HEK293 (cell line): ENCODE data around the gene TPGS1.

Experiments
- BCL11A ChIP-seq: fragments of 450-650 bp; formaldehyde crosslinking; IDR thresholded peaks from 2 replicates; pipeline ENCODE4 v1.5.1; 2016; ENCODE audit warnings: low read depth, missing biosample characterization, missing genetic modification characterization
- GLIS1 ChIP-seq: fragments of 450-650 bp; formaldehyde crosslinking; IDR thresholded peaks from 2 replicates; pipeline ENCODE4 v1.5.1; 2016; ENCODE audit warnings: missing biosample characterization, missing genetic modification characterization
- HOXD13 ChIP-seq: sonication (generic); formaldehyde crosslinking; IDR thresholded peaks from 2 replicates; pipeline ENCODE4 v1.8.0; 2022; ENCODE audit warnings: missing genetic modification reagents, borderline replicate concordance
- IKZF3 ChIP-seq: fragments of 450-650 bp; IDR thresholded peaks from 2 replicates; pipeline ENCODE4 v1.5.0; 2018; ENCODE audit warnings: missing biosample characterization, mild to moderate bottlenecking, missing genetic modification characterization, moderate library complexity
- KLF1 ChIP-seq: fragments of 450-650 bp; formaldehyde crosslinking; IDR thresholded peaks from 2 replicates; pipeline ENCODE4 v1.5.1; 2016; ENCODE audit warnings: missing biosample characterization, missing genetic modification characterization
- KLF16 ChIP-seq: fragments of 450-650 bp; formaldehyde crosslinking; IDR thresholded peaks from 2 replicates; pipeline ENCODE4 v1.5.1; 2017; ENCODE audit warnings: missing biosample characterization, missing genetic modification characterization
- KLF7 ChIP-seq: fragments of 450-650 bp; formaldehyde crosslinking; IDR thresholded peaks from 2 replicates; pipeline ENCODE4 v1.5.1; 2016; ENCODE audit warnings: missing biosample characterization, missing genetic modification characterization, borderline replicate concordance
- KLF8 ChIP-seq: fragments of 450-650 bp; formaldehyde crosslinking; IDR thresholded peaks from 2 replicates; pipeline ENCODE4 v1.5.1; 2016; ENCODE audit warnings: missing biosample characterization, missing genetic modification characterization
- RBAK ChIP-seq: fragments of 450-650 bp; formaldehyde crosslinking; IDR thresholded peaks from 2 replicates; pipeline ENCODE4 v1.5.1; 2016; ENCODE audit warnings: missing biosample characterization, missing genetic modification characterization
- SETDB1 ChIP-seq: IDR thresholded peaks from one replicate; pipeline ENCODE4 v1.6.1; 2017; ENCODE audit warnings: mild to moderate bottlenecking, low read length, moderate library complexity, mixed read lengths; ENCODE audit not compliant: insufficient read length
- ZEB2 ChIP-seq: fragments of 450-650 bp; formaldehyde crosslinking; IDR thresholded peaks from 2 replicates; pipeline ENCODE4 v1.5.1; 2016; ENCODE audit warnings: missing biosample characterization, missing genetic modification characterization
- ZNF132 ChIP-seq: fragments of 450-650 bp; formaldehyde crosslinking; IDR thresholded peaks from 2 replicates; pipeline ENCODE4 v1.5.1; 2017; ENCODE audit warnings: missing biosample characterization, missing genetic modification characterization, borderline replicate concordance
- ZNF157 ChIP-seq: fragments of 450-650 bp; formaldehyde crosslinking; IDR thresholded peaks from 2 replicates; pipeline ENCODE4 v1.5.1; 2016; ENCODE audit warnings: missing biosample characterization, missing genetic modification characterization
- ZNF16 ChIP-seq: fragments of 450-650 bp; formaldehyde crosslinking; IDR thresholded peaks from 2 replicates; pipeline ENCODE4 v1.5.1; 2016; ENCODE audit warnings: low read depth, missing biosample characterization, missing genetic modification characterization
- ZNF302 ChIP-seq: fragments of 450-650 bp; formaldehyde crosslinking; IDR thresholded peaks from 2 replicates; pipeline ENCODE4 v1.5.1; 2016; ENCODE audit warnings: missing biosample characterization, missing genetic modification characterization, low read depth
- ZNF37A ChIP-seq: fragments of 450-650 bp; IDR thresholded peaks from 2 replicates; pipeline ENCODE4 v1.5.1; 2018; ENCODE audit warnings: missing biosample characterization, missing genetic modification characterization
- ZNF585B ChIP-seq: fragments of 450-650 bp; formaldehyde crosslinking; IDR thresholded peaks from 2 replicates; pipeline ENCODE4 v1.5.1; 2016; ENCODE audit warnings: missing biosample characterization, missing genetic modification characterization
- ZNF677 ChIP-seq: fragments of 450-650 bp; IDR thresholded peaks from 2 replicates; pipeline ENCODE4 v1.5.0; 2018; ENCODE audit warnings: missing biosample characterization, mild to moderate bottlenecking, missing genetic modification characterization, moderate library complexity
- ZNF701 ChIP-seq: fragments of 450-650 bp; formaldehyde crosslinking; IDR thresholded peaks from 2 replicates; pipeline ENCODE4 v1.5.1; 2016; ENCODE audit warnings: missing biosample characterization, missing genetic modification characterization
- TF ChIP-seq, protein P1 (sequence below): fragments of 450-650 bp; formaldehyde crosslinking; IDR thresholded peaks from 2 replicates; pipeline ENCODE4 v1.5.1; 2016; ENCODE audit warnings: missing biosample characterization, missing genetic modification characterization
- TF ChIP-seq, protein P2 (sequence below): fragments of 450-650 bp; formaldehyde crosslinking; IDR thresholded peaks from 2 replicates; pipeline ENCODE4 v1.5.1; 2016; ENCODE audit warnings: missing biosample characterization, missing genetic modification characterization
- TF ChIP-seq, protein P3 (sequence below): fragments of 450-650 bp; formaldehyde crosslinking; IDR thresholded peaks from 2 replicates; pipeline ENCODE4 v1.5.1; 2016; ENCODE audit warnings: missing biosample characterization, missing genetic modification characterization
- TF ChIP-seq, protein P4 (sequence below): fragments of 450-650 bp; formaldehyde crosslinking; conservative IDR thresholded peaks from 2 replicates; pipeline ENCODE4 v1.5.1; 2016; ENCODE audit warnings: low read depth, missing biosample characterization, missing genetic modification characterization
- TF ChIP-seq, protein P5 (sequence below): fragments of 450-650 bp; formaldehyde crosslinking; conservative IDR thresholded peaks from 2 replicates; pipeline ENCODE4 v1.5.1; 2016; ENCODE audit warnings: low read depth, missing biosample characterization, missing genetic modification characterization

TPGS1 gene

DNA sequence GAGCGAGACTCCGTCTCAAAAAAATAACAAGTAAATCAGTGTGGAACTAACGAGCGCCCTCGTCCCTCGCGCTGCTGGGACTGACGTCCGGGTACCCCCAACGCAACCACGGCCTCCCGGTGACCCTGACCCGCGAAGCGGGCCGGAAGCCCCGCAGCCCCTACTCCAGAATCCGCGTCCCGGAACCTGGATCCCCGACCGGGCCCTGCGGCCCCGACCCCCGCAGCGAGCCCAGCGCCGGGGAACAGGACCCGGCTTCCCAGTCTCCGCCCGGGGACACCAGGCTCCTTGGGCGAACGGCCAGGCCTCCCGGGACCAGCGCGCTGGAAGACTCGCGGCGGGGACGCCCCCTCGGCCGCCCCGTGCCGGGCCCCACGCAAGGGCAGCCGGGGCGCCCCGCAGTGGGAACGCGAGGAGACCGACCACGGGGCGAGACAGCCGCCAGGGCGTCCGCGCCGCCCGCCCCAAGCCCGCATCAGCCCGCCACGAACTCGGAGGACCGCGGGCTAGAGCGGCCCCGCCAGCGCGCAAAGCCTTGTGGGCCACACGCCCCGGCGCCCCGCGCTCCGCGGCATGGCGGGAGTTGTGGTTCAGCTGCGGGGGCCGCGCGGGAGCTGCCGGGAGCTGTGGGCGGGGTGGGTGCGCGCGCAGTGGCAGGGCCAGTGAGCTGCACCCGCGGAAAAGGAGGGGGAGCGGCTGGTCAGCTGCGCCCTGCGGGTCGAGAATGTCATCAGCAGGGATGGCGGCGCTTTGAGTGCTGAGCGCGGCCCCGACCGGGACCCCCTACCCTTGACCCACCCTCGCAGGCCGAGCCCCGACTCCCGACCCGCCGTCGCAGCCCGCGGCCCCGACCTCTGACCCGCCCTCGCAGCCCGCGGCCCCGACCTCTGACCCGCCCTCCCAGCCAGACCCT, 18.5 kb upstream of the TPGS1 start (continued):
- TF ChIP-seq, protein P1, sequence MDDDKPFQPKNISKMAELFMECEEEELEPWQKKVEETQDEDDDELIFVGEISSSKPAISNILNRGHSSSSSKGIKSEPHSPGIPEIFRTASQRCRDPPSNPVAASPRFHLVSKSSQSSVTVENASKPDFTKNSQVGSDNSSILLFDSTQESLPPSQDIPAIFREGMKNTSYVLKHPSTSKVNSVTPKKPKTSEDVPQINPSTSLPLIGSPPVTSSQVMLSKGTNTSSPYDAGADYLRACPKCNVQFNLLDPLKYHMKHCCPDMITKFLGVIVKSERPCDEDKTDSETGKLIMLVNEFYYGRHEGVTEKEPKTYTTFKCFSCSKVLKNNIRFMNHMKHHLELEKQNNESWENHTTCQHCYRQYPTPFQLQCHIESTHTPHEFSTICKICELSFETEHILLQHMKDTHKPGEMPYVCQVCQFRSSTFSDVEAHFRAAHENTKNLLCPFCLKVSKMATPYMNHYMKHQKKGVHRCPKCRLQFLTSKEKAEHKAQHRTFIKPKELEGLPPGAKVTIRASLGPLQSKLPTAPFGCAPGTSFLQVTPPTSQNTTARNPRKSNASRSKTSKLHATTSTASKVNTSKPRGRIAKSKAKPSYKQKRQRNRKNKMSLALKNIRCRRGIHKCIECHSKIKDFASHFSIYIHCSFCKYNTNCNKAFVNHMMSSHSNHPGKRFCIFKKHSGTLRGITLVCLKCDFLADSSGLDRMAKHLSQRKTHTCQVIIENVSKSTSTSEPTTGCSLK, result no peak
- no peak for TF ChIP-seq ZNF37A (tag by site-specific recombination)
- peak; percentile 53; the same call in 1 of the 2 replicates for TF ChIP-seq BCL11A
- TF ChIP-seq, protein P2, sequence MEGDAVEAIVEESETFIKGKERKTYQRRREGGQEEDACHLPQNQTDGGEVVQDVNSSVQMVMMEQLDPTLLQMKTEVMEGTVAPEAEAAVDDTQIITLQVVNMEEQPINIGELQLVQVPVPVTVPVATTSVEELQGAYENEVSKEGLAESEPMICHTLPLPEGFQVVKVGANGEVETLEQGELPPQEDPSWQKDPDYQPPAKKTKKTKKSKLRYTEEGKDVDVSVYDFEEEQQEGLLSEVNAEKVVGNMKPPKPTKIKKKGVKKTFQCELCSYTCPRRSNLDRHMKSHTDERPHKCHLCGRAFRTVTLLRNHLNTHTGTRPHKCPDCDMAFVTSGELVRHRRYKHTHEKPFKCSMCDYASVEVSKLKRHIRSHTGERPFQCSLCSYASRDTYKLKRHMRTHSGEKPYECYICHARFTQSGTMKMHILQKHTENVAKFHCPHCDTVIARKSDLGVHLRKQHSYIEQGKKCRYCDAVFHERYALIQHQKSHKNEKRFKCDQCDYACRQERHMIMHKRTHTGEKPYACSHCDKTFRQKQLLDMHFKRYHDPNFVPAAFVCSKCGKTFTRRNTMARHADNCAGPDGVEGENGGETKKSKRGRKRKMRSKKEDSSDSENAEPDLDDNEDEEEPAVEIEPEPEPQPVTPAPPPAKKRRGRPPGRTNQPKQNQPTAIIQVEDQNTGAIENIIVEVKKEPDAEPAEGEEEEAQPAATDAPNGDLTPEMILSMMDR (tag by site-specific recombination), result peak; percentile 27; the same call in 1 of the 2 replicates
- peak; percentile 60; the same call in 1 of the 2 replicates for TF ChIP-seq GLIS1 (tag by site-specific recombination)
- no peak for TF ChIP-seq IKZF3 (tag by site-specific recombination)
- no peak for TF ChIP-seq ZNF677 (tag by site-specific recombination)
- TF ChIP-seq KLF1, result no peak
- no peak for TF ChIP-seq KLF7 (tag by site-specific recombination)
- no peak for TF ChIP-seq ZNF132 (tag by site-specific recombination)
- TF ChIP-seq, protein P3, sequence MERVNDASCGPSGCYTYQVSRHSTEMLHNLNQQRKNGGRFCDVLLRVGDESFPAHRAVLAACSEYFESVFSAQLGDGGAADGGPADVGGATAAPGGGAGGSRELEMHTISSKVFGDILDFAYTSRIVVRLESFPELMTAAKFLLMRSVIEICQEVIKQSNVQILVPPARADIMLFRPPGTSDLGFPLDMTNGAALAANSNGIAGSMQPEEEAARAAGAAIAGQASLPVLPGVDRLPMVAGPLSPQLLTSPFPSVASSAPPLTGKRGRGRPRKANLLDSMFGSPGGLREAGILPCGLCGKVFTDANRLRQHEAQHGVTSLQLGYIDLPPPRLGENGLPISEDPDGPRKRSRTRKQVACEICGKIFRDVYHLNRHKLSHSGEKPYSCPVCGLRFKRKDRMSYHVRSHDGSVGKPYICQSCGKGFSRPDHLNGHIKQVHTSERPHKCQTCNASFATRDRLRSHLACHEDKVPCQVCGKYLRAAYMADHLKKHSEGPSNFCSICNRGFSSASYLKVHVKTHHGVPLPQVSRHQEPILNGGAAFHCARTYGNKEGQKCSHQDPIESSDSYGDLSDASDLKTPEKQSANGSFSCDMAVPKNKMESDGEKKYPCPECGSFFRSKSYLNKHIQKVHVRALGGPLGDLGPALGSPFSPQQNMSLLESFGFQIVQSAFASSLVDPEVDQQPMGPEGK (tag by site-specific recombination), result peak; percentile 52; the same call in 1 of the 2 replicates
- TF ChIP-seq, protein P4, sequence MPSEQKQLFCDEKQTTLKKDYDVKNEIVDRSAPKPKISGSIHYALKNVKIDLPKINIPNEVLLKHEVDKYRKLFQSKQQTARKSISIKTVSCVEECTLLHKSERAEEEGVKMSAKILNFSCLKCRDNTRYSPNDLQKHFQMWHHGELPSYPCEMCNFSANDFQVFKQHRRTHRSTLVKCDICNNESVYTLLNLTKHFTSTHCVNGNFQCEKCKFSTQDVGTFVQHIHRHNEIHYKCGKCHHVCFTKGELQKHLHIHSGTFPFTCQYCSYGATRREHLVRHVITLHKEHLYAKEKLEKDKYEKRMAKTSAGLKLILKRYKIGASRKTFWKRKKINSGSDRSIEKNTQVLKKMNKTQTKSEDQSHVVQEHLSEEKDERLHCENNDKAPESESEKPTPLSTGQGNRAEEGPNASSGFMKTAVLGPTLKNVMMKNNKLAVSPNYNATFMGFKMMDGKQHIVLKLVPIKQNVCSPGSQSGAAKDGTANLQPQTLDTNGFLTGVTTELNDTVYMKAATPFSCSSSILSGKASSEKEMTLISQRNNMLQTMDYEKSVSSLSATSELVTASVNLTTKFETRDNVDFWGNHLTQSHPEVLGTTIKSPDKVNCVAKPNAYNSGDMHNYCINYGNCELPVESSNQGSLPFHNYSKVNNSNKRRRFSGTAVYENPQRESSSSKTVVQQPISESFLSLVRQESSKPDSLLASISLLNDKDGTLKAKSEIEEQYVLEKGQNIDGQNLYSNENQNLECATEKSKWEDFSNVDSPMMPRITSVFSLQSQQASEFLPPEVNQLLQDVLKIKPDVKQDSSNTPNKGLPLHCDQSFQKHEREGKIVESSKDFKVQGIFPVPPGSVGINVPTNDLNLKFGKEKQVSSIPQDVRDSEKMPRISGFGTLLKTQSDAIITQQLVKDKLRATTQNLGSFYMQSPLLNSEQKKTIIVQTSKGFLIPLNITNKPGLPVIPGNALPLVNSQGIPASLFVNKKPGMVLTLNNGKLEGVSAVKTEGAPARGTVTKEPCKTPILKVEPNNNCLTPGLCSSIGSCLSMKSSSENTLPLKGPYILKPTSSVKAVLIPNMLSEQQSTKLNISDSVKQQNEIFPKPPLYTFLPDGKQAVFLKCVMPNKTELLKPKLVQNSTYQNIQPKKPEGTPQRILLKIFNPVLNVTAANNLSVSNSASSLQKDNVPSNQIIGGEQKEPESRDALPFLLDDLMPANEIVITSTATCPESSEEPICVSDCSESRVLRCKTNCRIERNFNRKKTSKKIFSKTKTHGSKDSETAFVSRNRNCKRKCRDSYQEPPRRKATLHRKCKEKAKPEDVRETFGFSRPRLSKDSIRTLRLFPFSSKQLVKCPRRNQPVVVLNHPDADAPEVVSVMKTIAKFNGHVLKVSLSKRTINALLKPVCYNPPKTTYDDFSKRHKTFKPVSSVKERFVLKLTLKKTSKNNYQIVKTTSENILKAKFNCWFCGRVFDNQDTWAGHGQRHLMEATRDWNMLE (tag by site-specific recombination), result no peak
- no peak for TF ChIP-seq ZNF157
- TF ChIP-seq ZNF302 (tag by site-specific recombination), result no peak
- no peak for TF ChIP-seq HOXD13 (CRISPR knock-in tag)
- no peak for TF ChIP-seq SETDB1
- TF ChIP-seq KLF8 (tag by site-specific recombination), result peak; percentile 76; the same call in 1 of the 2 replicates
- peak; percentile 25; the same call in 1 of the 2 replicates for TF ChIP-seq KLF16 (tag by site-specific recombination)
- TF ChIP-seq ZNF16 (tag by site-specific recombination), result no peak
- TF ChIP-seq ZNF701 (tag by site-specific recombination), result no peak
- no peak for TF ChIP-seq ZNF585B (tag by site-specific recombination)
- 0 out of 2 replicates have a peak, but pooled peaks have one; percentile 60 for TF ChIP-seq ZEB2
- no peak for TF ChIP-seq RBAK (tag by site-specific recombination)
- TF ChIP-seq, protein P5, sequence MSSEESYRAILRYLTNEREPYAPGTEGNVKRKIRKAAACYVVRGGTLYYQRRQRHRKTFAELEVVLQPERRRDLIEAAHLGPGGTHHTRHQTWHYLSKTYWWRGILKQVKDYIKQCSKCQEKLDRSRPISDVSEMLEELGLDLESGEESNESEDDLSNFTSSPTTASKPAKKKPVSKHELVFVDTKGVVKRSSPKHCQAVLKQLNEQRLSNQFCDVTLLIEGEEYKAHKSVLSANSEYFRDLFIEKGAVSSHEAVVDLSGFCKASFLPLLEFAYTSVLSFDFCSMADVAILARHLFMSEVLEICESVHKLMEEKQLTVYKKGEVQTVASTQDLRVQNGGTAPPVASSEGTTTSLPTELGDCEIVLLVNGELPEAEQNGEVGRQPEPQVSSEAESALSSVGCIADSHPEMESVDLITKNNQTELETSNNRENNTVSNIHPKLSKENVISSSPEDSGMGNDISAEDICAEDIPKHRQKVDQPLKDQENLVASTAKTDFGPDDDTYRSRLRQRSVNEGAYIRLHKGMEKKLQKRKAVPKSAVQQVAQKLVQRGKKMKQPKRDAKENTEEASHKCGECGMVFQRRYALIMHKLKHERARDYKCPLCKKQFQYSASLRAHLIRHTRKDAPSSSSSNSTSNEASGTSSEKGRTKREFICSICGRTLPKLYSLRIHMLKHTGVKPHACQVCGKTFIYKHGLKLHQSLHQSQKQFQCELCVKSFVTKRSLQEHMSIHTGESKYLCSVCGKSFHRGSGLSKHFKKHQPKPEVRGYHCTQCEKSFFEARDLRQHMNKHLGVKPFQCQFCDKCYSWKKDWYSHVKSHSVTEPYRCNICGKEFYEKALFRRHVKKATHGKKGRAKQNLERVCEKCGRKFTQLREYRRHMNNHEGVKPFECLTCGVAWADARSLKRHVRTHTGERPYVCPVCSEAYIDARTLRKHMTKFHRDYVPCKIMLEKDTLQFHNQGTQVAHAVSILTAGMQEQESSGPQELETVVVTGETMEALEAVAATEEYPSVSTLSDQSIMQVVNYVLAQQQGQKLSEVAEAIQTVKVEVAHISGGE, result peak; percentile 82
